Stimulated activated CD4-positive, alpha-beta T cell treated with anti-CD3 and anti-CD28 coated beads, Interleukin-15, amount 100 ng/mL, for 48 hours (primary cell): Measurements from ENCODE around the gene FMC1.
"Not testable (repeated sequence)": the region's sequence is repeated elsewhere in the genome, so short reads cannot be mapped to it uniquely, and the experiment has no call there.

ENCODE experiments used
- DNase-seq, 2 donors: peaks; one replicate each; pipeline ENCODE4 v3.0.0-alpha.2; 2020; ENCODE audit warnings: low read depth in 2 of 2

Gene FMC1

GRCh38 chr7:139341058-139341775 is at the start of gene FMC1:
Gene FMC1, plus strand, starts transcription at chr7:139341337. Its CDS starts 48 bp downstream, at chr7:139341385.
- peak; percentile 76 to 79 for DNase-seq

- no peak for DNase-seq
Observed at GRCh38 chr7:139292821-139293220, 48.3 kb upstream of the FMC1 start.

- no peak for DNase-seq
Observed at GRCh38 chr7:139293534-139293933, 47.6 kb upstream of the FMC1 start.

DNA sequence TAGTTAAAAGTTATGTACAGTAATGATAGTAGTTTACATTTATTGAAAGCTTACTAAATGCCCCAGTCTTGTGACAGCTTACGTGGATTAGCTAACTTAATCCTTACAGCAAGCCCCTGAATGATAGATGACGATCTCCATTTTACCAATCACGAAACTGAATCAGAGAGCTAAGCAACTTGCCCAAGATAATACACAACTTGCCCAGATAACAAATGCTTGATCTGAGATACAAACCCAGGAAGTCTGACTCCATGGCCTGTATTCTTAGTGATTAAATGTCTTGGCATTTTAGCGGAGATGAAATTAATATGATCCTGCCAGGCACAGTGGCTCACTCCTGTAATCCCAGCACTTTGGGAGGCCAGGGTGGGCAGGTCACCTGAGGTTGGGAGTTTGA is 46.9 kb upstream of the FMC1 start:
- no peak for DNase-seq

- no peak for DNase-seq
Observed at GRCh38 chr7:139294951-139295575, 46.1 kb upstream of the FMC1 start.

DNA sequence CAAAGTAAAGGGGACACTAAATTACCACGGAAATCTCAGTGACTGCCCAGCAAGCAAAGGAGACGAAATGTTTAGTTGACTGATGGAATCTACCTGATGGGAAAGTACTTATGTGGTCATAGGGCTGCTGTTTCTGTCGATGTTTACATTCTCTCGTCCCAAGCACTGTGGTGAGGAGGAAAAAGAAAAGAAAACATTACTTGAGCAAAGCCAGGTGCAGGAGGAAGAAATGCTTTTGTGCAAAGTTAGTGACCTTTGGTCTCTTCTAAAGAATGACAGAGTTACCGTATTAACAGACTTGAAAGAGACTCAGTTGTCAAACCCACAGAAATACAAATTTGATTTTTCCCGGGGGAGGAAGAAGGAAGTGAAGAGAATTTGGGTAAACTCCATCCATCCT is 43.3 kb upstream of the FMC1 start:
- no peak for DNase-seq

DNA sequence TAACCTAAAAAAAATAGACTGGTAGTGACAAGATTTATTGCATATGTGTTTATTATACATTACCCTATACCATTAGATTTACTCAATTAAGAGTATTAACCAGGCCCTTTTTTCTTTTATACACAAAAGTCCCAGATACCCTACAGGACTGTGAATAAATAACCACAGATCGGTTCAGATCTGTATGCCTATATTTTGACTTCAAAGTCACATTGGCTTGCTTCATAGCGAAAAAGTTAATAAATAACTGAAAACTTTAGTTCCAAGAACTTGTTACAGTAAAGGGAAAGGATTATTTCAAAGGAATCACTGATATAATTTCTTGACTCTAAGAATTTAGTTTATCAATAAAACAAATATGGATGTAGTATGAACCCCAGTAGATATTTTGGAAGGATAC is 41.8 kb upstream of the FMC1 start:
- DNase-seq: no peak

DNA sequence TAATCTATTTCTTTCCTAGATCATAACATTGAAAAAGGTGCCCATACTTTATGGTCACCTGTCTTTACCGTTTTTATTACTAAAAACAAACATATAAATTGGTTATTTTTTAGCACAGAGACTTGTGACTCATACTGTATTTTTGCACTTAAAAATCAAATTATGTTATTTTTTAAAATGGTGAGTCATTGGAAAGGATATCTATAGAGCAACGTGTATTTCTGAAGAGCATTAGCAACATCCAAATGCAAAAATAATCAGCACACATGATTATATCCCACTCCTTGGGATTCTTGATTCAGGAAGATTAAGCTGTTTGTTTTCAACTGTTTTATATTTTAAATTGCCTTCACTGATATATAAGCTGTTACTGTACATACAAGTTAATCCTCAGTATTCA is 40.7 kb upstream of the FMC1 start:
- DNase-seq: no peak

GRCh38 chr7:139304517-139304916 is 36.6 kb upstream of the FMC1 start:
- DNase-seq: no peak

DNA sequence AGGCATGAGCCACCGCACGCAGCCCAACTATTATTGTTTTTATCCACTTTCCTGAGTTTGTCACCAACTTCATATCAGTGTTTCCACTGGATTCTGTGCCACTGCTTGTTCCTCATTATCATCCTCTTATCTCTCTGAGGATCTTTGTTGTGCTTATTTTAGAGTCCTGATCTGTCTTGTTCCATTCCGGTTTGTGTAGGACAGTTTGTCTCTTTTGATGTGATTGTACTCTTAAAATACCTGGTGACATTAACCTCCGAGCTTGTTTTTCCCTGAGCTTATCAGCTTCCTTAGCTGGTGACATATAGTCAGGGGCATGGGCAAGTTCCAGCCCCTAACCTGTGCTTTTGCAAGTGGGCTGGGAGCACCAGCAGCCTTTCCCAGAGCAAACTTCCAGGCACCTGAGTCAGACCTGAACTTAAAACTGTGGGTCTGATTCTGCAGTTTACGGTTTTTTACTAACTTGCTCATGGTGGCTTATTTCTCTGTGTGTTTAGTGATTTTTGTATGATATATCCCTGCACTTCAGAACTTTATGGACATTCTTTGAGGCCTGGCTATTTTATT is 23.1 kb upstream of the FMC1 start:
- no peak for DNase-seq

- DNase-seq: no peak
Observed at GRCh38 chr7:139321071-139321745, 19.9 kb upstream of the FMC1 start.

GRCh38 chr7:139324709-139325108 is 16.4 kb upstream of the FMC1 start:
- not testable (repeated sequence) for DNase-seq

DNA sequence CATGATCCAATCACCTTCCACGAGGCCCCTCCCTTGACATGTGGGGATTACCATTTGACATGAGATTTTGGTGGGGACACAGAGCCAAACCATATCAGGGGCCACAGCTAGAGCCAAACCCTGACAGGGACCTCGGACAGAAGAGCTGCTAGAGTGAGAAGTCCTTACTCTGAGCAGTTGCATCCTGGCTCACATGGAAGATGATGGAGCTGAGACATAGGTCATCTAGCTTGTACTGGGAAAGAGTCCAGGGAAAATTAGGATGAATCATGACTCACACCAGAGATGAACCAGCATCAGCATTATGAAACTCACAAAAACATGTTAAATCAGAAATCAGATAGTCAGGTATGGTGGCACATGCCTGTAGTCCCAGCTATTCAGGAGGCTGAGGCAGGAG is 12.8 kb upstream of the FMC1 start:
- DNase-seq: no peak

DNA sequence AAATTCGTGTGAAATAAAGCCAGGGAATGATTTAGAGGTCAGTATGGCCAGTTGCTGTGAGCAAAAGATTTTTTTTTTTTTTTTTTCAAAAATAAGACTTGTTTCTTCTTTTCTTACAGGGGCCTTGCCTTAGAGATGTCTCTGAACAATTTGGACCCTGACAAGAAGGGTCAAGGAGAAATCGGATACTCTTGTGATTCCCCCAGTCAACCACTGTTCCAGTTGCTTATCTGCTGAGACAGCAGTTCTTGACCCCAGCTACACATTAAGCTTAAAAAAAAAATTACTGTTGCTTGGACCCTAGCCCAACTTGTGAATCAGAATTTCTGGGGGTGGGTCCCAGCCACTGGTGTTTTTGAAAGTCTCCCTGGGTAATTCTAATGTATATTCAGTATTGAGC is 12.0 kb upstream of the FMC1 start:
- no peak for DNase-seq

DNA sequence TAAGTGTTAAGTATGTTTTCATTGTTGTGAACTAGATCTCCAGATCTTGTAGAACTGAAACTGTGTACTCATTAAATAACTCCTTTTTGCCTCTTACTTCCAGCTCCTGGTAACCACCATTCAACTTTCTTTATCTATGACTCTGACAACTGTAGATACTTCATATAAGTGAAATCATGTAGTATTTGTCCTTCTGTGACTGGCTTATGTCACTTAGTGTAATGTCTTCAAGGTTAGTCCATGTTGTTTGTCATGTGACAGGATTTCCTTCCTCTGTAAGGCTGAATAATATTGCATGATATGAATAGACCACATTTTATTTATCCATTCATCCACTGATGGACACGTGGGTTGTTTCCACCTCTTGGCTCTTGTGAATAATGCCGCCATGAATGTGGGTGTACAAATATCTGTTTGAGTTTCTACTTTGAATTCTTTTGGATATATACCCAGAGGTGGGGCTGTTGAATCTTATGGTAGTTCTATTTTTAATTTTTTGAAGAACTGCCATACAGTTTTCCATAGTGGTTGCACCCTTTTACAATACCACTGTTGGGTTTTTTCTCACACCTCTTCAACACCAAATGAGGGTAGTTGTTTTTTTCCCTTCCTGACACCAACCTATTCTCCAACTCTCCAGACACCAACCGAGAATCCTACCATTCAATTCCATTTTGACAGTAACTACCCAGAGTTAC is 10.7 kb upstream of the FMC1 start:
- DNase-seq: no peak

- DNase-seq: no peak
Observed at GRCh38 chr7:139332697-139333359, 8.3 kb upstream of the FMC1 start.

- DNase-seq: not testable (repeated sequence)
Observed at GRCh38 chr7:139333443-139333842, 7.7 kb upstream of the FMC1 start.

GRCh38 chr7:139334399-139335150 is 6.6 kb upstream of the FMC1 start:
- DNase-seq: no peak

DNA sequence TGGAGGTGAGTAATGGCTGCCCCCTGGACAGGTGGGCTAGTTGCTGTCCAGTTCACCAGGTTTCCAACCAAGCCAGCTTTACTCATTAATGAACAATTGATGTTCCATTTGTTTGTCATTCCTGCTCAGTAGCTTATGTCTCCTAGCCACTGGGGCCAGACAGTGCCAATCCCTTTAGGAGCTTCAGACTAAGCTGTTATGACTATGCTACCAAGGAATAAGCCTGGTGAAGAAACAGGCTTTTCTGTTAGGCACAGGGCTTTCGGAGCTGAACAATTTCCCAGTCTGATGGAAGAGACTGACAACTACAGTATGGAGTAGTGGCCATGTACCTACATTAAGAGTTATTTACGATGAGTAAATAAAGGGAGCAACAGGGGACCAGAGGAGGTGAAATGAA is 2.1 kb upstream of the FMC1 start:
- no peak for DNase-seq

DNA sequence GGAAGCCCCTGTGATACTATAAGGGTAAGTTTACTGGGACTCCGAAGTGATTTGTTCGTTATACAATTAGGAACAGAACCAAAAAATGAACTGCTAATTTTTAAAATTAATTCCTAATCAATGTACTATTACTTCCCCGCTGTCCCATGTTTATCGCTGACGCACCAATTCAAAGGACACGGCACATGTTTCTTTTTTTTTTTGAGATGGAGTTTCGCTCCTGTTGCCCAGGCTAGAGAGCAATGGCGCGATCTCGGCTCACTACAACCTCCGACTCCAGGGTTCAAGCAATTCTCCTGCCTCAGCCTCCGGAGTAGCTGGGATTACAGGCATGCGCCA is 1.5 kb upstream of the FMC1 start:
- DNase-seq: no peak
